HCT116 (cell line): ENCODE measurements around the gene STAB1. TPM values are rescaled to one million over a fixed set of nuclear protein-coding genes. Genes with fewer than 3 reads are reported as not detected.

Experiments
- ATAC-seq: fragments of 200-7000 bp; cut with Tn5 transposase; 2 replicates; pipeline ENCODE4 v1.9.1; 2020; ENCODE audit warnings: mild to moderate bottlenecking, moderate library complexity
- BruUV-seq: library from RNA; stranded (reverse); fragments of 400-500 nt; replicated peaks from 2 replicates; lab custom pipeline; 2021; lab: Mats Ljungman, UMichigan
- CTCF ChIA-PET: fragments of 300-600 bp; sonication (Branson Sonifier 250); formaldehyde crosslinking; loops from one replicate; lab custom pipeline; 2021; ENCODE audit warnings: antibody characterized with exemption; lab: Charles Lee
- POLR2A ChIA-PET: fragments of 300-600, 350-600 bp; sonication (Branson Sonifier 250); formaldehyde crosslinking; loops from one replicate; lab custom pipeline; 2021; ENCODE audit warnings: antibody characterized with exemption; lab: Charles Lee
- RAD21 ChIA-PET, 2 experiments: fragments of 300-600 bp; sonication (Branson Sonifier 250); formaldehyde crosslinking; loops; one replicate each; lab custom pipeline; 2023; ENCODE audit warnings: low total read pairs in 2 of 2; ENCODE audit not compliant: uncharacterized antibody in 2 of 2, unreplicated experiment in 2 of 2, low non-redundant PET in 1 of 2; lab: Charles Lee
- DNase-seq: peaks from one replicate; pipeline ENCODE4 v3.0.0-alpha.2; 2010; ENCODE audit warnings: low read depth, low spot score
- H2AFZ ChIP-seq: fragments of 200-600 bp; shearing (Covaris generic), sonication (generic); 2 replicates; pipeline ENCODE4 v1.6.1; 2017; ENCODE audit warnings: low read depth, mixed run types, mixed read lengths, antibody characterized with exemption, low read length; ENCODE audit not compliant: poor library complexity, severe bottlenecking
- H3K27ac ChIP-seq: 2 replicates; pipeline ENCODE4 v1.5.1; 2012; ENCODE audit warnings: low read depth, low read length
- H3K27me3 ChIP-seq: fragments of 200-600 bp; sonication (generic); 2 replicates; pipeline ENCODE4 v1.6.1; 2016; ENCODE audit warnings: mixed run types, low read length, mixed read lengths; ENCODE audit not compliant: insufficient read depth
- H3K36me3 ChIP-seq, 2 experiments: fragments of 200-500 bp in 1 of 2; fragments of 200-600 bp in 1 of 2; sonication (Bioruptor generic) in 1 of 2; sonication (generic) in 1 of 2; 2 replicates each; pipeline versions ENCODE4 v1.5.1 to v1.6.1; 2014 to 2016; ENCODE audit warnings: low read length in 2 of 2, inconsistent platforms in 1 of 2, mixed read lengths in 1 of 2, mixed run types in 1 of 2; ENCODE audit not compliant: insufficient read depth in 2 of 2, control insufficient read depth in 1 of 2
- H3K4me1 ChIP-seq, 2 experiments: fragments of 200-600 bp in 1 of 2; sonication (generic) in 1 of 2; 2 replicates each; pipeline versions ENCODE4 v1.5.1 to v1.6.1; 2012 to 2017; ENCODE audit warnings: low read length in 2 of 2, inconsistent platforms in 1 of 2, mild to moderate bottlenecking in 1 of 2, mixed read lengths in 1 of 2, mixed run types in 1 of 2, moderate library complexity in 1 of 2; ENCODE audit not compliant: insufficient read depth in 2 of 2, control insufficient read depth in 1 of 2
- H3K4me2 ChIP-seq: fragments of 200-600 bp; sonication (generic); 2 replicates; pipeline ENCODE4 v1.6.1; 2017; ENCODE audit warnings: mixed run types, low read length, mixed read lengths
- H3K4me3 ChIP-seq, 2 experiments: fragments of 200-600 bp in 1 of 2; sonication (generic) in 1 of 2; replicated peaks in 1 of 2; 2 replicates each; pipeline ENCODE4 v1.5.1; 2011 to 2016; ENCODE audit warnings: low read length in 2 of 2, control low read depth in 1 of 2, low read depth in 1 of 2, mild to moderate bottlenecking in 1 of 2, mixed read lengths in 1 of 2, mixed run types in 1 of 2
- H3K79me2 ChIP-seq: fragments of 200-600 bp; sonication (generic); 2 replicates; pipeline ENCODE4 v1.6.1; 2017; ENCODE audit warnings: mild to moderate bottlenecking, mixed run types, low read length, moderate library complexity, mixed read lengths; ENCODE audit not compliant: insufficient read depth
- H3K9ac ChIP-seq: fragments of 200-600 bp; sonication (generic); 2 replicates; pipeline ENCODE4 v1.6.1; 2016; ENCODE audit warnings: low read length, mixed read lengths
- H3K9me2 ChIP-seq: fragments of 200-600 bp; sonication (generic), shearing (Covaris generic); 2 replicates; pipeline ENCODE4 v1.6.1; 2017; ENCODE audit warnings: mixed run types, mild to moderate bottlenecking, moderate library complexity; ENCODE audit not compliant: insufficient read depth
- H3K9me3 ChIP-seq, 2 experiments: fragments of 200-500 bp in 1 of 2; fragments of 200-600 bp in 1 of 2; sonication (Bioruptor generic) in 1 of 2; sonication (generic) in 1 of 2; 2 replicates each; pipeline ENCODE4 v1.6.1; 2014 to 2017; ENCODE audit warnings: low read length in 2 of 2, mixed read lengths in 2 of 2, inconsistent platforms in 1 of 2, low read depth in 1 of 2, mild to moderate bottlenecking in 1 of 2, mixed run types in 1 of 2, moderate library complexity in 1 of 2; ENCODE audit not compliant: control insufficient read depth in 1 of 2, insufficient read depth in 1 of 2
- H4K20me1 ChIP-seq: fragments of 200-600 bp; sonication (generic), shearing (Covaris generic); 2 replicates; pipeline ENCODE4 v1.6.1; 2017; ENCODE audit warnings: mixed run types, mild to moderate bottlenecking, moderate library complexity; ENCODE audit not compliant: insufficient read depth
- ELF1 ChIP-seq: IDR thresholded peaks from 2 replicates; pipeline ENCODE4 v1.6.1; 2012; ENCODE audit warnings: low read depth, borderline replicate concordance
- EZH2 ChIP-seq: fragments of 200-600 bp; sonication (generic); IDR thresholded peaks from 2 replicates; pipeline ENCODE4 v1.6.1; 2017; ENCODE audit warnings: antibody characterized with exemption, mixed run types
- POLR2A ChIP-seq: IDR thresholded peaks from 2 replicates; pipeline ENCODE4 v1.7.0; 2011; ENCODE audit warnings: borderline replicate concordance; ENCODE audit not compliant: insufficient read depth, insufficient read length; ENCODE audit errors: extremely low read depth
- RAD21 ChIP-seq: IDR thresholded peaks from 2 replicates; pipeline ENCODE4 v1.6.1; 2012; ENCODE audit warnings: low read depth, mild to moderate bottlenecking
- SIN3A ChIP-seq: IDR thresholded peaks from 2 replicates; pipeline ENCODE4 v1.6.1; 2012; ENCODE audit warnings: low read depth
- SRF ChIP-seq: IDR thresholded peaks from 2 replicates; pipeline ENCODE4 v1.6.1; 2012; ENCODE audit warnings: low read depth
- TCF7L2 ChIP-seq: IDR thresholded peaks from 2 replicates; pipeline ENCODE4 v1.7.0; 2011; ENCODE audit warnings: borderline replicate concordance, inconsistent platforms; ENCODE audit not compliant: insufficient read depth, insufficient read length; ENCODE audit errors: extremely low read depth
- intact Hi-C: fragments of 100-400 bp; cut with micrococcal nuclease; formaldehyde crosslinking; loops from 2 replicates; pipeline ENCODE4 v1.10.0; 2022
- total RNA-seq: library from RNA; stranded (reverse); gene quantifications from one replicate; pipeline ENCODE4 v1.2.1, GENCODE V29; 2021; ENCODE audit not compliant: unreplicated experiment
- TF ChIP-seq, protein P1 (sequence below): IDR thresholded peaks from 2 replicates; pipeline ENCODE4 v1.6.1; 2012
- TF ChIP-seq, protein P2 (sequence below): IDR thresholded peaks from 2 replicates; pipeline ENCODE4 v1.6.1; 2012
- TF ChIP-seq, protein P3 (sequence below), 3 experiments: fragments of 200-600 bp in 1 of 3; sonication (generic) in 1 of 3; IDR thresholded peaks in 2 of 3; conservative IDR thresholded peaks in 1 of 3; 2 replicates each; pipeline ENCODE4 v1.5.1; 2012 to 2017; ENCODE audit warnings: low read depth in 2 of 3, low read length in 2 of 3, antibody characterized with exemption in 1 of 3, borderline replicate concordance in 1 of 3, control low read depth in 1 of 3, mild to moderate bottlenecking in 1 of 3, mixed read lengths in 1 of 3, mixed run types in 1 of 3, moderate library complexity in 1 of 3; ENCODE audit not compliant: insufficient read depth in 1 of 3
- TF ChIP-seq, protein P4 (sequence below): IDR thresholded peaks from 2 replicates; pipeline ENCODE4 v1.6.1; 2012; ENCODE audit warnings: low read depth

The STAB1 gene
- total RNA-seq, 1 experiment from 2014 or later = 0.44 TPM

DNA sequence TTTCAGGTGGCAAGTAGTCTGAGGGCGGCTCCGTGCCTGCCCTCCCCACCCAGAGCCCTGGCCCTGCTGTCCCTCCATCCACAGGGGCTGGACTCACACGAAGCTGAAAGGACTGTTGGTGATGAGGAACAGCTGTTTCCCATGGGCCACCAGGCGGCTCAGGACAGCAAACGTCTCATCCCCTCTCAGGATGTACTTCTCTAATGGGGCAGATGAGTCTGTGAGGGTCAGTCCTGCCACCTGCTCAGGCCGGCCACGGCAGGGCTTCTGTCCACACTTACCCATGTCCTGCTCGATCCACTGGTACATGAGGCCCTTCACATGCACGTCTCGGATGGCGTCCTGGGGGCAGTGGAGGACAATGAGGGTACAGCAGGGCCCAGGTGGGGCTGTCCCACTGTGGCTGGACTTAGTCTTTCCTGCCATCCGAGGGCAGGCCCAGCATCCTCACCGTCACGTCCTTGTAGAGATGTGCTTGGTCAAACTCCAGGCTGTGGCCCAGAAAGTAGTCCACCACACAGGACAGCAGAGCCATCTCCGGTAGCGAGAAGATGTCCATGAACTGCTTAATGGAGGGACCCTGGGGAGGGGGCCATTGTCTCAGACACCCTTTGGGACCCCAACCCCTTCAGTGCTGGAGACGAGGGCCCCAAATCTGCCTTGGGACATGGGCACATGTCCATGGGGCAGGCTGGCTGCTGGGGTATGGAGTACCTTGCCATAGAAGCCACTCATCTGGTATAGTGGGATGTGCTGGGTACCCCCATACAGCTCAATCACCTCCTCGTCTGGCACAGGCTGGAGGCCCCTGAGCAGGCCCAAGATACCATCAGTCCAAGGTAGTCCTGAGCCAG, 32.8 kb downstream of the STAB1 start:
- TF ChIP-seq TCF7L2 = no peak
- TF ChIP-seq, protein P1, sequence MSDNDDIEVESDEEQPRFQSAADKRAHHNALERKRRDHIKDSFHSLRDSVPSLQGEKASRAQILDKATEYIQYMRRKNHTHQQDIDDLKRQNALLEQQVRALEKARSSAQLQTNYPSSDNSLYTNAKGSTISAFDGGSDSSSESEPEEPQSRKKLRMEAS = no peak
- no peak for TF ChIP-seq POLR2A
- TF ChIP-seq, protein P2, sequence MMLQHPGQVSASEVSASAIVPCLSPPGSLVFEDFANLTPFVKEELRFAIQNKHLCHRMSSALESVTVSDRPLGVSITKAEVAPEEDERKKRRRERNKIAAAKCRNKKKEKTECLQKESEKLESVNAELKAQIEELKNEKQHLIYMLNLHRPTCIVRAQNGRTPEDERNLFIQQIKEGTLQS = no peak
- no peak for TF ChIP-seq RAD21
- TF ChIP-seq, protein P3, sequence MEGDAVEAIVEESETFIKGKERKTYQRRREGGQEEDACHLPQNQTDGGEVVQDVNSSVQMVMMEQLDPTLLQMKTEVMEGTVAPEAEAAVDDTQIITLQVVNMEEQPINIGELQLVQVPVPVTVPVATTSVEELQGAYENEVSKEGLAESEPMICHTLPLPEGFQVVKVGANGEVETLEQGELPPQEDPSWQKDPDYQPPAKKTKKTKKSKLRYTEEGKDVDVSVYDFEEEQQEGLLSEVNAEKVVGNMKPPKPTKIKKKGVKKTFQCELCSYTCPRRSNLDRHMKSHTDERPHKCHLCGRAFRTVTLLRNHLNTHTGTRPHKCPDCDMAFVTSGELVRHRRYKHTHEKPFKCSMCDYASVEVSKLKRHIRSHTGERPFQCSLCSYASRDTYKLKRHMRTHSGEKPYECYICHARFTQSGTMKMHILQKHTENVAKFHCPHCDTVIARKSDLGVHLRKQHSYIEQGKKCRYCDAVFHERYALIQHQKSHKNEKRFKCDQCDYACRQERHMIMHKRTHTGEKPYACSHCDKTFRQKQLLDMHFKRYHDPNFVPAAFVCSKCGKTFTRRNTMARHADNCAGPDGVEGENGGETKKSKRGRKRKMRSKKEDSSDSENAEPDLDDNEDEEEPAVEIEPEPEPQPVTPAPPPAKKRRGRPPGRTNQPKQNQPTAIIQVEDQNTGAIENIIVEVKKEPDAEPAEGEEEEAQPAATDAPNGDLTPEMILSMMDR (IDR thresholded peaks at IDR 0.05 in 2 of 3, conservative IDR thresholded peaks at IDR 0.05 in 1 of 3; ENCODE audit: borderline replicate concordance in 1 of 3, insufficient read depth in 1 of 3, low read depth in 2 of 3, low read length in 2 of 3) = no peak
- TF ChIP-seq, protein P4, sequence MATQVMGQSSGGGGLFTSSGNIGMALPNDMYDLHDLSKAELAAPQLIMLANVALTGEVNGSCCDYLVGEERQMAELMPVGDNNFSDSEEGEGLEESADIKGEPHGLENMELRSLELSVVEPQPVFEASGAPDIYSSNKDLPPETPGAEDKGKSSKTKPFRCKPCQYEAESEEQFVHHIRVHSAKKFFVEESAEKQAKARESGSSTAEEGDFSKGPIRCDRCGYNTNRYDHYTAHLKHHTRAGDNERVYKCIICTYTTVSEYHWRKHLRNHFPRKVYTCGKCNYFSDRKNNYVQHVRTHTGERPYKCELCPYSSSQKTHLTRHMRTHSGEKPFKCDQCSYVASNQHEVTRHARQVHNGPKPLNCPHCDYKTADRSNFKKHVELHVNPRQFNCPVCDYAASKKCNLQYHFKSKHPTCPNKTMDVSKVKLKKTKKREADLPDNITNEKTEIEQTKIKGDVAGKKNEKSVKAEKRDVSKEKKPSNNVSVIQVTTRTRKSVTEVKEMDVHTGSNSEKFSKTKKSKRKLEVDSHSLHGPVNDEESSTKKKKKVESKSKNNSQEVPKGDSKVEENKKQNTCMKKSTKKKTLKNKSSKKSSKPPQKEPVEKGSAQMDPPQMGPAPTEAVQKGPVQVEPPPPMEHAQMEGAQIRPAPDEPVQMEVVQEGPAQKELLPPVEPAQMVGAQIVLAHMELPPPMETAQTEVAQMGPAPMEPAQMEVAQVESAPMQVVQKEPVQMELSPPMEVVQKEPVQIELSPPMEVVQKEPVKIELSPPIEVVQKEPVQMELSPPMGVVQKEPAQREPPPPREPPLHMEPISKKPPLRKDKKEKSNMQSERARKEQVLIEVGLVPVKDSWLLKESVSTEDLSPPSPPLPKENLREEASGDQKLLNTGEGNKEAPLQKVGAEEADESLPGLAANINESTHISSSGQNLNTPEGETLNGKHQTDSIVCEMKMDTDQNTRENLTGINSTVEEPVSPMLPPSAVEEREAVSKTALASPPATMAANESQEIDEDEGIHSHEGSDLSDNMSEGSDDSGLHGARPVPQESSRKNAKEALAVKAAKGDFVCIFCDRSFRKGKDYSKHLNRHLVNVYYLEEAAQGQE = no peak
- no peak for TF ChIP-seq EZH2
- no peak for TF ChIP-seq ELF1
- TF ChIP-seq SRF = no peak
- no peak for TF ChIP-seq SIN3A
- Histone ChIP-seq H4K20me1 (no peaks in the 10 kb centered on the region), H3K4me2 (no peak overlapping the region), H3K4me3 (no peak overlapping the region), H2AFZ (no peak overlapping the region), H3K36me3 (peaks cover 11 to 17% of the 10 kb centered on the region in 2 experiments), H3K9me2 (no peaks in the 10 kb centered on the region), H3K9me3 (no peaks in the 10 kb centered on the region), H3K4me1 (peaks cover 7 to 18% of the 10 kb centered on the region in 2 experiments; a peak in 3 of 4 replicates), H3K27me3 (no peaks in the 10 kb centered on the region), H3K79me2 (peaks cover 26% of the 10 kb centered on the region), H3K27ac (no peak overlapping the region), H3K9ac (no peak overlapping the region)
- ATAC-seq (no peak), DNase-seq (no peak)
- CTCF ChIA-PET = no interaction called here
- intact Hi-C loops = no loop called here
- POLR2A ChIA-PET = interaction anchor here (2.7 kb wide), 1 partner anchor 8 kb away, joined by 13 read pairs; the partner anchor contains the start of gene UQCC5
- RAD21 ChIA-PET = no interaction called here
- no TSS peak for BruUV-seq
